ENCODE measurements around the gene CDC26. TPM values are rescaled to one million over a fixed set of nuclear protein-coding genes. Genes with fewer than 3 reads are reported as not detected.

CDC26 gene
- total RNA-seq, 2 experiments from 2014 or later, result 15.8 to 18.0 TPM

GRCh38 chr9:113319054-113319453 is 43.7 kb upstream of the CDC26 start:
- POLR2A ChIA-PET, result no interaction called here
- TF ChIP-seq CTCF (IDR thresholded peaks at IDR 0.05), result no peak
- Histone ChIP-seq H3K36me3 (ENCODE audit: insufficient read depth, low read length) (no peaks in the 10 kb centered on the region), H3K4me3 (ENCODE audit: low read length) (no peak overlapping the region), H3K27me3 (ENCODE audit: control insufficient read depth in 1 of 2, insufficient read depth in 2 of 2, low read length in 2 of 2) (no peaks in the 10 kb centered on the region), H3K27ac (ENCODE audit: low read depth in 1 of 2, low read length in 2 of 2) (no peak overlapping the region), H3K9me3 (ENCODE audit: control insufficient read depth in 1 of 2, insufficient read depth in 1 of 2, low read length in 2 of 2) (no peaks in the 10 kb centered on the region), H3K4me1 (ENCODE audit: insufficient read depth, low read length) (no peaks in the 10 kb centered on the region)
- intact Hi-C loops (cut with DNase I, micrococcal nuclease), result no loop called here
- DNase-seq (no peak), ATAC-seq (ENCODE audit: poor library complexity) (no peak)
- Mint-ChIP-seq H3K4me3 (no peak overlapping the region), H3K4me1 (ENCODE audit: low read depth) (no peaks in the 10 kb centered on the region), H3K36me3 (ENCODE audit: low read depth) (no peaks in the 10 kb centered on the region), H3K27me3 (no peaks in the 10 kb centered on the region), H3K9me3 (no peaks in the 10 kb centered on the region), H3K27ac (no peak overlapping the region)
- CTCF ChIA-PET, result no interaction called here

GRCh38 chr9:113317777-113318176 is 42.4 kb upstream of the CDC26 start:
- Mint-ChIP-seq H3K27ac (no peak overlapping the region), H3K36me3 (ENCODE audit: low read depth) (no peaks in the 10 kb centered on the region), H3K4me1 (ENCODE audit: low read depth) (no peaks in the 10 kb centered on the region), H3K4me3 (no peak overlapping the region), H3K27me3 (no peaks in the 10 kb centered on the region), H3K9me3 (no peaks in the 10 kb centered on the region)
- DNase-seq, result no peak
- Histone ChIP-seq H3K36me3 (ENCODE audit: insufficient read depth, low read length) (no peaks in the 10 kb centered on the region), H3K4me1 (ENCODE audit: insufficient read depth, low read length) (no peaks in the 10 kb centered on the region), H3K4me3 (ENCODE audit: low read length) (no peak overlapping the region), H3K27ac (ENCODE audit: low read depth in 1 of 2, low read length in 2 of 2) (no peak overlapping the region), H3K27me3 (ENCODE audit: control insufficient read depth in 1 of 2, insufficient read depth in 2 of 2, low read length in 2 of 2) (no peaks in the 10 kb centered on the region), H3K9me3 (ENCODE audit: control insufficient read depth in 1 of 2, insufficient read depth in 1 of 2, low read length in 2 of 2) (no peaks in the 10 kb centered on the region)
- CTCF ChIA-PET, result no interaction called here
- no peak for ATAC-seq (ENCODE audit: poor library complexity)
- POLR2A ChIA-PET, result no interaction called here
- intact Hi-C loops (cut with DNase I, micrococcal nuclease), result no loop called here
- no peak for TF ChIP-seq CTCF (IDR thresholded peaks at IDR 0.05)

- no peak for ATAC-seq (ENCODE audit: poor library complexity)
- H3K9me3 Mint-ChIP-seq, result no peaks in the 10 kb centered on the region
- H3K27me3 Mint-ChIP-seq, result no peaks in the 10 kb centered on the region
- Histone ChIP-seq H3K27ac (ENCODE audit: low read depth in 1 of 2, low read length in 2 of 2) (no peak overlapping the region), H3K4me3 (ENCODE audit: low read length) (no peak overlapping the region), H3K27me3 (ENCODE audit: control insufficient read depth in 1 of 2, insufficient read depth in 2 of 2, low read length in 2 of 2) (no peaks in the 10 kb centered on the region), H3K36me3 (ENCODE audit: insufficient read depth, low read length) (no peaks in the 10 kb centered on the region), H3K9me3 (ENCODE audit: control insufficient read depth in 1 of 2, insufficient read depth in 1 of 2, low read length in 2 of 2) (no peaks in the 10 kb centered on the region), H3K4me1 (ENCODE audit: insufficient read depth, low read length) (no peaks in the 10 kb centered on the region)
- intact Hi-C loops (cut with DNase I, micrococcal nuclease), result no loop called here
- no peak overlapping the region for H3K4me3 Mint-ChIP-seq
- POLR2A ChIA-PET, result no interaction called here
- no peak overlapping the region for H3K27ac Mint-ChIP-seq
- DNase-seq, result no peak
- no peaks in the 10 kb centered on the region for H3K4me1 Mint-ChIP-seq (ENCODE audit: low read depth)
- CTCF ChIA-PET, result no interaction called here
- H3K36me3 Mint-ChIP-seq (ENCODE audit: low read depth), result no peaks in the 10 kb centered on the region
- TF ChIP-seq CTCF (IDR thresholded peaks at IDR 0.05), result no peak
Observed at GRCh38 chr9:113316030-113316429, 40.7 kb upstream of the CDC26 start.
